ENCODE data around the gene MIGA2.

MIGA2 gene

GRCh38 chr9:129064499-129064908 is 28.1 kb downstream of the MIGA2 start:
- no peak overlapping the region for H3K4me3 ChIP-seq (replicated peaks; ENCODE audit: low read depth, low read length)
- no peak for DNase-seq (ENCODE audit: low read depth)
- TF ChIP-seq CTCF (IDR thresholded peaks at IDR 0.05; ENCODE audit: low read length, missing control alignments): no peak

GRCh38 chr9:129068110-129068509 is 31.7 kb downstream of the MIGA2 start:
- TF ChIP-seq CTCF (IDR thresholded peaks at IDR 0.05; ENCODE audit: low read length, missing control alignments): no peak
- no peak overlapping the region for H3K4me3 ChIP-seq (replicated peaks; ENCODE audit: low read depth, low read length)
- DNase-seq (ENCODE audit: low read depth): no peak

GRCh38 chr9:129068990-129069861 is 32.8 kb downstream of the MIGA2 start:
- DNase-seq (ENCODE audit: low read depth): peak; percentile 19
- H3K4me3 ChIP-seq (replicated peaks; ENCODE audit: low read depth, low read length): no peak overlapping the region
- TF ChIP-seq CTCF (IDR thresholded peaks at IDR 0.05; ENCODE audit: low read length, missing control alignments): no peak

GRCh38 chr9:129069862-129070641 is 33.6 kb downstream of the MIGA2 start:
- TF ChIP-seq CTCF (IDR thresholded peaks at IDR 0.05; ENCODE audit: low read length, missing control alignments): no peak
- DNase-seq (ENCODE audit: low read depth): no peak
- H3K4me3 ChIP-seq (replicated peaks; ENCODE audit: low read depth, low read length): no peak overlapping the region

- H3K4me3 ChIP-seq (replicated peaks; ENCODE audit: low read depth, low read length): no peak overlapping the region
- no peak for TF ChIP-seq CTCF (IDR thresholded peaks at IDR 0.05; ENCODE audit: low read length, missing control alignments)
- no peak for DNase-seq (ENCODE audit: low read depth)
These were observed 34.5 kb downstream of the MIGA2 start for GRCh38 chr9:129070696-129071525.

- H3K4me3 ChIP-seq (replicated peaks; ENCODE audit: low read depth, low read length): no peak overlapping the region
- no peak for TF ChIP-seq CTCF (IDR thresholded peaks at IDR 0.05; ENCODE audit: low read length, missing control alignments)
- DNase-seq (ENCODE audit: low read depth): no peak
These were observed 35.2 kb downstream of the MIGA2 start for GRCh38 chr9:129071526-129072126.
